GM19452 (cell line): ENCODE results near the gene CSMD2.

ENCODE experiments used
- ATAC-seq: cut with Tn5 transposase; IDR thresholded peaks from one replicate; pipeline ENCODE4 v1.9.1; 2021; ENCODE audit not compliant: unreplicated experiment

The CSMD2 gene

GRCh38 chr1:33970148-33970825, 194.7 kb downstream of the CSMD2 start:
- no peak for ATAC-seq

GRCh38 chr1:33966346-33967141, 198.5 kb downstream of the CSMD2 start:
- ATAC-seq = no peak

GRCh38 chr1:33965086-33965485, 199.9 kb downstream of the CSMD2 start:
- no peak for ATAC-seq

GRCh38 chr1:33962061-33962460, 203.0 kb downstream of the CSMD2 start:
- no peak for ATAC-seq

- ATAC-seq = no peak
These were observed 204.7 kb downstream of the CSMD2 start for GRCh38 chr1:33960188-33960895.

GRCh38 chr1:33957854-33958253, 207.2 kb downstream of the CSMD2 start:
- ATAC-seq = no peak

- no peak for ATAC-seq
These were observed 209.9 kb downstream of the CSMD2 start for GRCh38 chr1:33955096-33955495.

GRCh38 chr1:33949570-33949969, 215.5 kb downstream of the CSMD2 start:
- no peak for ATAC-seq

- no peak for ATAC-seq
These were observed 216.7 kb downstream of the CSMD2 start for GRCh38 chr1:33948291-33948690.

GRCh38 chr1:33946836-33947235, 218.2 kb downstream of the CSMD2 start:
- ATAC-seq = no peak

- ATAC-seq = no peak
These were observed 220.2 kb downstream of the CSMD2 start for GRCh38 chr1:33944846-33945245.

GRCh38 chr1:33943978-33944377, 221.1 kb downstream of the CSMD2 start:
- no peak for ATAC-seq

GRCh38 chr1:33932871-33933270, 232.2 kb downstream of the CSMD2 start:
- no peak for ATAC-seq

- ATAC-seq = no peak
These were observed 233.9 kb downstream of the CSMD2 start for GRCh38 chr1:33931111-33931475.

GRCh38 chr1:33930346-33931110, 234.5 kb downstream of the CSMD2 start:
- no peak for ATAC-seq

GRCh38 chr1:33928251-33928650, 236.8 kb downstream of the CSMD2 start:
- ATAC-seq = no peak

GRCh38 chr1:33927721-33928120, 237.3 kb downstream of the CSMD2 start:
- no peak for ATAC-seq

- no peak for ATAC-seq
These were observed 239.4 kb downstream of the CSMD2 start for GRCh38 chr1:33925586-33925985.

- no peak for ATAC-seq
These were observed 243.7 kb downstream of the CSMD2 start for GRCh38 chr1:33921281-33921680.

GRCh38 chr1:33918368-33918767, 246.7 kb downstream of the CSMD2 start:
- ATAC-seq = no peak

- ATAC-seq = no peak
These were observed 248.2 kb downstream of the CSMD2 start for GRCh38 chr1:33916786-33917185.
